HG02623 (cell line): ENCODE measurements around the gene RFC5.
"Not testable (repeated sequence)": the region's sequence is repeated elsewhere in the genome, so short reads cannot be mapped to it uniquely, and the experiment has no call there.

ENCODE experiments used
- ATAC-seq: cut with Tn5 transposase; IDR thresholded peaks from one replicate; pipeline ENCODE4 v1.9.1; 2021; ENCODE audit warnings: moderate library complexity; ENCODE audit not compliant: unreplicated experiment

Gene RFC5

DNA sequence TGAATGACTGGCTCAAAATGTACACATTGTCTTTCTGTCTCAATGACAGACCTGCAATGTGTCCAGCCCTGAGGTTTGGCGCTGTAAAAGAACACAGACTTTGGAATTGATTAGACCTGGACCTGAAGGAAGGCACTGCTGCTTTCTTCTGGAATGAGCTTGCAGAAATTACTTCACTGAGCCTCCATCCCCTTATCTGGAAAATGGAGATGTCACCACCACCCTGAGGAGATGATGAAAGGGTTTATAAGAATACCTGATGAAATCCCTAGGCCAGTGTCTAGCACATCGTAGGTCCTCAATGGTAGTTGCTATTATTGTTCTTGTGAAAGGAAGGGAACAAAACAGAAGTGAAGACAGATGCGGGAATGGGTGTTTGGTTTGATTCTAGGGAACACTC is 54.1 kb downstream of the RFC5 start:
- ATAC-seq: no peak

DNA sequence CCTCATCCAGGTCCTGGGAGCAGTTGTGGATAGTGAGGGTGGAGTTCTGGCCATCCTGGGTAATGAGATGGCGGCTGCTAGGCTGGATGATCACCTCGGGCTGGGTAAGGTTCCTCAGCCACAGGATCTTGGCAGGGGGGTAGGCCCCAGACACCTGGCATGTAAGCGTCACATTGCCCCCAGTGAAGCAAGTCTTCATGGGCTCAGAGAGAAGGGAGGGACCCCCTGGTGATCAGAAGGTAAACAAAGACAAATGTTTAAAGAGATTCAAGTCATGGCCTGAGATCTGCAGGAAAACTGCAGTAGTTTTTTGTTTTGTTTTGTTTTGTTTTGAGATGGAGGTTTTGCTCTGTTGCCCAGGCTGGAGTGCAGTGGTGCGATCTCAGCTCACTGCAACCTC is 57.3 kb downstream of the RFC5 start:
- no peak for ATAC-seq

DNA sequence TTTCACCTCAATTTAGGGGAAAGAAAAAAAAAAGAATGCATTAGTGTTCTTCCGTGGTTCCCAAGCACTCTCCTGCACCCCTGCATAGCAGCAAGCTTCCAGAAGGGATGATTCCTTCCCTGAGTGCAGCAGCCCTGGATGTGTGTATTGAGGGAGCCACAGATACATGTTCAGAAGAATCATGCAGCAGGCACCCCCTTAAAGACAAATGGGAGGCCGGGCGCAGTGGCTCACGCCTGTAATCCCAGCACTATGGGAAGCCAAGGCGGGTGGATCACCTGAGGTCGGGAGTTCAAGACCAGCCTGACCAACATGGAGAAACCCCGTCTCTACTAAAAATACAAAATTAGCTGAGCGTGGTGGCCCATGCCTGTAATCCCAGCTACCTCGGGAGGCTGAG is 65.0 kb downstream of the RFC5 start:
- not testable (repeated sequence) for ATAC-seq
